Natural killer cell (primary cell): ENCODE data around the gene CDK17. TPM values are rescaled to one million over a fixed set of nuclear protein-coding genes. Genes with fewer than 3 reads are reported as not detected.
"Not testable (repeated sequence)": the region's sequence is repeated elsewhere in the genome, so short reads cannot be mapped to it uniquely, and the experiment has no call there.

Experiments used
- ATAC-seq, 3 donors: fragments of 150-1000 bp in 2 of 3; fragments of 200-7000 bp in 1 of 3; cut with Tn5 transposase; 1 replicate in 1 of 3; 2 replicates in 2 of 3; pipeline ENCODE4 v1.10.0; 2021; ENCODE audit warnings: mild to moderate bottlenecking in 2 of 3, moderate library complexity in 2 of 3
- DNase-seq, 2 donors: peaks; one replicate each; pipeline versions ENCODE4 v3.0.0 to v3.0.0-alpha.2; 2013 to 2021; ENCODE audit warnings: mixed read lengths in 1 of 2
- H3K27ac ChIP-seq: one replicate; pipeline ENCODE4 v1.5.1; 2013; ENCODE audit warnings: mild to moderate bottlenecking, low read length
- H3K27me3 ChIP-seq: one replicate; pipeline ENCODE4 v1.6.1; 2013; ENCODE audit warnings: low read length; ENCODE audit not compliant: control insufficient read depth, insufficient read depth
- H3K36me3 ChIP-seq: one replicate; pipeline ENCODE4 v1.6.1; 2013; ENCODE audit warnings: low read length; ENCODE audit not compliant: control insufficient read depth, insufficient read depth
- H3K4me1 ChIP-seq: one replicate; pipeline ENCODE4 v1.6.1; 2013; ENCODE audit warnings: low read length; ENCODE audit not compliant: control insufficient read depth, insufficient read depth
- H3K4me3 ChIP-seq: one replicate; pipeline ENCODE4 v1.5.1; 2013; ENCODE audit warnings: low read length
- H3K9me3 ChIP-seq: one replicate; pipeline ENCODE4 v1.6.1; 2013; ENCODE audit warnings: low read length; ENCODE audit not compliant: control insufficient read depth, insufficient read depth
- H3K27ac Mint-ChIP-seq, 2 donors: one replicate each; pipeline ENCODE4 v1.8.0; 2022; ENCODE audit warnings: mild to moderate bottlenecking in 2 of 2, mixed read lengths in 2 of 2, moderate library complexity in 1 of 2
- H3K27me3 Mint-ChIP-seq, 2 donors: one replicate each; pipeline ENCODE4 v1.8.0; 2022; ENCODE audit warnings: low read depth in 2 of 2, mixed read lengths in 2 of 2
- H3K36me3 Mint-ChIP-seq: one replicate; pipeline ENCODE4 v1.8.0; 2022; ENCODE audit warnings: mixed read lengths
- H3K4me1 Mint-ChIP-seq, 2 donors: one replicate each; pipeline ENCODE4 v1.8.0; 2022; ENCODE audit warnings: mixed read lengths in 2 of 2
- H3K4me3 Mint-ChIP-seq: one replicate; pipeline ENCODE4 v1.8.0; 2022; ENCODE audit warnings: mild to moderate bottlenecking, moderate library complexity, mixed read lengths
- H3K9me3 Mint-ChIP-seq, 2 donors: one replicate each; pipeline ENCODE4 v1.8.0; 2022; ENCODE audit warnings: mixed read lengths in 2 of 2
- WGBS: methylation state at CpG from one replicate; pipeline ENCODE4 v1.1.7; 2013; ENCODE audit warnings: missing lambda C conversion rate; ENCODE audit not compliant: insufficient coverage; 5-methylcytosine and 5-hydroxymethylcytosine counted together
- intact Hi-C: fragments of 100-400 bp; cut with micrococcal nuclease; formaldehyde crosslinking; loops from one replicate; pipeline ENCODE4 v1.14.2; 2022
- total RNA-seq, 4 donors: library from RNA; stranded (reverse); fragments of 120-200 nt in 1 of 4; gene quantifications; one replicate each; pipeline versions ENCODE4 v1.2.3 to v1.2.4, GENCODE V29; 2013 to 2022
- TF ChIP-seq, protein P1 (sequence below): fragments of 200-600 bp; IDR thresholded peaks from one replicate; pipeline ENCODE4 v1.8.0; 2022; ENCODE audit warnings: antibody characterized with exemption

The CDK17 gene
- total RNA-seq, 3 donors from 2014 or later (not counting 1 experiment from before 2014, with no cell fraction given), result 199 to 234 (median 232) TPM

DNA sequence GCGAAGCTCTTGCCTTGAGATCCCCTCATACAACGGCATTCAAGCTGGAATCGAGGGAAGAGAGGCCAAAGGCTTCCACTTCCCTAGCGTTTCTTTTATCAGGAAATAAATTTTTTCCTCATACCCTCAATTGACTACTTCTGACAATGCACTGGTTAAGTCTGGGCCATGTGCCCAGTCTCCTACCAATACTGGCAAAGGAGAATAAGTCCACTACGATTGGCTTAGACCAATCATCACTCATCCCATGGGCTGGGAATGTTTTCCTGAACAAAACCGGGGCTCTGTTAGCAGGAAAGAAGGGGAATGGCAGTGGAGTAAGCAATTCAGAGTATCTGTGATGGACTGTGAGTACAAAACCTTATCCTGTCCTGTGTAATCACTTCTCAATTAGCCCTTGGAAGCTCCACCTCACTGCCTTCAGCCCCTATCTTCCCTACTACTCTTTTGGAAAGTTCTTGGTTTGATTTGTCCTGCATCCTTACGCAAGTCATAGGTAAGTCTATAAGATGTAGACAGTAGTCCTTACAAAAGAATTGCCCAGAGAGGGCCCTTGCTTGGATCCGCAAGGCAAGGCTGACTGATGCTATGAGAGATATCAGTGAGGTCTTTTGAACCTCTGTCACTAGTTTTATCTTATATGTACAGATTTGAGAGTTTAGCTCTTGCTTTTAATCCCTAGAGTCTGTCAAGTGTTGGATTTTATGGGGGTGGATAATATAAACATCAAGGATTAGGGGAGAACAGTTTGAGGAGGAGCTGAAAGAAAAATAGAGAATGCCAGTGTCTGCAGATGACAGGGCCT is 36.3 kb upstream of the CDK17 start:
- Histone ChIP-seq H3K4me3 (no peak overlapping the region), H3K4me1 (peaks cover 23% of the 10 kb centered on the region), H3K27me3 (no peaks in the 10 kb centered on the region), H3K27ac (no peak overlapping the region), H3K36me3 (no peaks in the 10 kb centered on the region), H3K9me3 (no peaks in the 10 kb centered on the region)
- 96% methylated on average over 6 of the region's 8 CpGs for WGBS
- H3K9me3 Mint-ChIP-seq, result peaks cover 2% of the 10 kb centered on the region in 2 donors
- no peak overlapping the region for H3K4me3 Mint-ChIP-seq
- no peak for DNase-seq
- H3K4me1 Mint-ChIP-seq, result peaks cover 9 to 11% of the 10 kb centered on the region in 2 donors
- peak overlapping the region; percentile 59 to 68 for H3K27ac Mint-ChIP-seq
- no peaks in the 10 kb centered on the region for H3K27me3 Mint-ChIP-seq
- intact Hi-C loops, result no loop called here
- TF ChIP-seq, protein P1, sequence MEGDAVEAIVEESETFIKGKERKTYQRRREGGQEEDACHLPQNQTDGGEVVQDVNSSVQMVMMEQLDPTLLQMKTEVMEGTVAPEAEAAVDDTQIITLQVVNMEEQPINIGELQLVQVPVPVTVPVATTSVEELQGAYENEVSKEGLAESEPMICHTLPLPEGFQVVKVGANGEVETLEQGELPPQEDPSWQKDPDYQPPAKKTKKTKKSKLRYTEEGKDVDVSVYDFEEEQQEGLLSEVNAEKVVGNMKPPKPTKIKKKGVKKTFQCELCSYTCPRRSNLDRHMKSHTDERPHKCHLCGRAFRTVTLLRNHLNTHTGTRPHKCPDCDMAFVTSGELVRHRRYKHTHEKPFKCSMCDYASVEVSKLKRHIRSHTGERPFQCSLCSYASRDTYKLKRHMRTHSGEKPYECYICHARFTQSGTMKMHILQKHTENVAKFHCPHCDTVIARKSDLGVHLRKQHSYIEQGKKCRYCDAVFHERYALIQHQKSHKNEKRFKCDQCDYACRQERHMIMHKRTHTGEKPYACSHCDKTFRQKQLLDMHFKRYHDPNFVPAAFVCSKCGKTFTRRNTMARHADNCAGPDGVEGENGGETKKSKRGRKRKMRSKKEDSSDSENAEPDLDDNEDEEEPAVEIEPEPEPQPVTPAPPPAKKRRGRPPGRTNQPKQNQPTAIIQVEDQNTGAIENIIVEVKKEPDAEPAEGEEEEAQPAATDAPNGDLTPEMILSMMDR, result no peak
- ATAC-seq, result no peak
- no peaks in the 10 kb centered on the region for H3K36me3 Mint-ChIP-seq

DNA sequence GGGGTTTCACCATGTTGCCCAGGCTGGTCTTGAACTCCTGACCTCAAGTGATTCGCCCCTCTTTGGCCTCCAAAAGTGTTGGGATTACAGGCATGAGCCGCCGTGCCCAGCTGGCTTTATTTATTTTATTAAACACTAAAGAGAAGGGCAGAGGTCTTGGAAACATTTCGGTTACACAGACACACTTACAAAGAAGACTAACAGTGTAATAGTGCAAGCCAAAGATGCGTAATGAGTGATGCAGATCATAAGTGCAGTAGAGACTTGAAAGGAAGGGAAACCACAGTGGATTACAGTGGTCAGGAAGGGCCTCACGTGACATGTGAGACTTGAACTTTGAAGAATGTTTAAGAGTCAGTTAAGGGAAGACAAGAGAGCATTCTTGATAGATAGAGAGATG is 33.9 kb upstream of the CDK17 start:
- ATAC-seq (peak; percentile 97 to 100 (median 97)), DNase-seq (peak; percentile 69 to 94)
- Histone ChIP-seq H3K4me3 (no peak overlapping the region), H3K27me3 (no peaks in the 10 kb centered on the region), H3K4me1 (peaks cover 22% of the 10 kb centered on the region), H3K27ac (peak overlapping the region; percentile 79), H3K9me3 (no peaks in the 10 kb centered on the region), H3K36me3 (no peaks in the 10 kb centered on the region)
- Mint-ChIP-seq H3K4me1 (peaks cover 6 to 11% of the 10 kb centered on the region in 2 donors), H3K9me3 (peaks cover 2% of the 10 kb centered on the region in 2 donors), H3K4me3 (peak overlapping the region; percentile 36), H3K27me3 (no peaks in the 10 kb centered on the region), H3K27ac (peak overlapping the region; percentile 68 to 86), H3K36me3 (no peaks in the 10 kb centered on the region)
- WGBS, result 16% methylated on average over 5 of the region's 6 CpGs
- intact Hi-C loops, result loop anchor here (1.0 kb wide), 4 partner anchors 11 to 55 kb away; partner anchors contain the start of gene CFAP54
- TF ChIP-seq, protein P1, result no peak

DNA sequence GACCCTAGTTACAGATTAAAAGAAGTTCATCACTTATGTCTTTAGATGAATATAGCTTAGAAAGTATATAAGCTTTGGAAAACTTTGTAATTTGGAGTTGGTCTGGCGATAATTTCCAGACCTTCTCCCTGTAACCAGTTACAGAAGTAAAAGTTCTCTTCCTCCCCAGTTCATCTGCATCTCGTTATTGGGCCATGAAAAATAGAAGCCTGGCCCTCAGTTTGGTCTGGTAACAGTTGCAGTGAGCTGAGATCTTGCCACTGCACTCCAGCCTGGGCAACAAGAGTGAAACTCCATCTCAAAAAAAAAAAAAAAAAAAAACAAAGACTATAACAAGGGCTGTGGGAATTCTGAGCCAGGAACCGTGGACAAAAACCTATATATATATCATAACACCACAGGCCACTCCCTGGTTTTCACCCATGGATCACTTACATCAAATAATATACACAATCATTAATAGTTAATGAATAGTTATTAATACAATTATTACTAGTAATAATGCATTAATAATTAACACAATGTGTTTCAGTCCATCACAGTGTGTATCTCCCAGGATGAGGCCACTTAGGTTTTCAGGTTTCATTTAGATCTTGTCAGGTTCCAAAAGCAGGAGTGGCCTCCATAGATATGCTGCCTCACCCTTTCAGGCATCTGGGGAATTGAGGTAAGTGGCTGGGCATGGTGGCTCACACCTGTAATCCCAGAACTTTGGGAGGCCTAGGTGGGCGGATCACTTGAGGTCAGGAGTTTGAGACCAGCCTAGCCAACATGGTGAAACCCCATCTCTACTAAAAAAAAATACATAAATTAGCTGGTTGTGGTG is 32.5 kb upstream of the CDK17 start:
- H3K36me3 Mint-ChIP-seq, H3K27me3 ChIP-seq, intact Hi-C loops, DNase-seq, ATAC-seq, H3K4me3 ChIP-seq, H3K27me3 Mint-ChIP-seq, H3K9me3 Mint-ChIP-seq, H3K4me3 Mint-ChIP-seq, H3K27ac ChIP-seq, H3K36me3 ChIP-seq, H3K9me3 ChIP-seq: not testable (repeated sequence)
- H3K4me1 Mint-ChIP-seq, result peaks cover 7 to 11% of the 10 kb centered on the region in 2 donors
- WGBS, result 100% methylated on average over 2 of the region's 4 CpGs
- peaks cover 22% of the 10 kb centered on the region for H3K4me1 ChIP-seq
- H3K27ac Mint-ChIP-seq, result peak overlapping the region in 1 of 2 donors; percentile 32

DNA sequence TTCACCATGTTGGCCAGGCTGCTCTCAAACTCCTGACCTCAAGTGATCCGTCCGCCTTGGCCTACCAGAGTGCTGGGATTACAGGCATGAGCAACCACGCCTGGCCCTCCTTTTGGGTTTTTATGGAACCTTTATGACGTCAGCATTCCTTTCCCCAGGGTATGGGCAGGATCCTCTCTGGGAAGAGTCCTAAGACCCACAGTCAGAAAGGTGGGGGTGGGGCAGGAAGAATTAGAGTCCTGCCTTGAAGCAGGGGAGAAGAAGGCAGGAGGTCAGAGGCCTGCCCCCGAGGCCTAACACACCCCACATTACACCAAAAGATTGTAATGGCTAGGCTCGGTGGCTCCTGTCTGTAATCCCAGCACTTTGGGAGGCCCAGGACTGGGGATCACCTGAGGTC is 30.8 kb upstream of the CDK17 start:
- Histone ChIP-seq H3K27ac (no peak overlapping the region), H3K4me3 (no peak overlapping the region), H3K4me1 (peaks cover 22% of the 10 kb centered on the region), H3K9me3 (no peaks in the 10 kb centered on the region), H3K27me3 (no peaks in the 10 kb centered on the region), H3K36me3 (no peaks in the 10 kb centered on the region)
- 95% methylated on average over 6 of the region's 6 CpGs for WGBS
- ATAC-seq (no peak), DNase-seq (no peak)
- intact Hi-C loops, result no loop called here
- Mint-ChIP-seq H3K4me1 (peaks cover 6 to 14% of the 10 kb centered on the region in 2 donors), H3K27me3 (no peaks in the 10 kb centered on the region), H3K27ac (no peak overlapping the region), H3K4me3 (no peak overlapping the region), H3K36me3 (no peaks in the 10 kb centered on the region), H3K9me3 (peaks cover 2% of the 10 kb centered on the region in 2 donors)
- TF ChIP-seq, protein P1, result no peak
